ENCODE measurements around the gene HSH2D.
"Not testable (repeated sequence)": the region's sequence is repeated elsewhere in the genome, so short reads cannot be mapped to it uniquely, and the experiment has no call there.

Gene HSH2D

GRCh38 chr19:16115301-16116039 is 28.0 kb upstream of the HSH2D start:
- H3K4me1 ChIP-seq, result peaks cover 86 to 91% (median 89%) of the 10 kb centered on the region in 10 experiments
- H4K20me1 ChIP-seq, result peaks cover 0 to 66% (median 22%) of the 10 kb centered on the region in 11 experiments; a peak in 11 of 22 replicates
- H3K4me2 ChIP-seq, result peak overlapping the region; percentile 84 to 100 (median 92)
- no peaks in the 10 kb centered on the region for H3K9me3 ChIP-seq (replicated peaks in 1 of 11)
- H3K27me3 ChIP-seq, result no peaks in the 10 kb centered on the region
- peak overlapping the region; percentile 12 to 84 (median 72); a peak in 19 of 22 replicates for H3K9ac ChIP-seq
- no peak for TF ChIP-seq Cebpa-rat (IDR thresholded peaks at IDR 0.05)
- peak overlapping the region in 1 of 10 experiments; percentile 17; a peak in 2 of 20 replicates for H3K4me3 ChIP-seq
- H3K27ac ChIP-seq, result peak overlapping the region in 8 of 11 experiments; percentile 80 to 96 (median 90); a peak in 15 of 22 replicates
- peaks cover 15 to 61% (median 47%) of the 10 kb centered on the region in 11 experiments for H3K36me3 ChIP-seq

DNA sequence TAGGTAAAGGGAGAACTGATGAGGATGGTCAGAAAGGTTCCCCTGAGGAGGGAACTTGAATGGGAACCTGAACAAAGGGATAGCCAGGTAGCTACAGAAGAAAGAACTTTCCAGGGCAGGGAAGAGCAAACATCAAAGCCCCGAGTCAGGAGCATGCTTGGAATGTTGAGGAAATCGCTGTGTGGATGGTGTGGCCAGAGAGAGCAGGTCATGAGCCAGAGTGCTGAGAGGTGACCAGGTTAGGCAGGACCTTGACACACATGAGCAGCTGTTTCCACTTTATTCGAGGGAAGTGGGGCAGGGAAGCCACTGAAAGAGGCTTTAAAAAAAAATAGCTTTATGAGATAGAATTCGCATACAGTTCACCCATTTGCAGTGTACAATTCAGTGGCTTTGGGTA is 27.4 kb upstream of the HSH2D start:
- Histone ChIP-seq H3K9me3 (replicated peaks in 1 of 11) (no peaks in the 10 kb centered on the region), H3K4me1 (peaks cover 87 to 91% (median 89%) of the 10 kb centered on the region in 10 experiments), H3K4me2 (peak overlapping the region; percentile 84 to 100 (median 92)), H3K36me3 (peaks cover 20 to 67% (median 53%) of the 10 kb centered on the region in 11 experiments), H3K27ac (peak overlapping the region in 9 of 11 experiments; percentile 13 to 96 (median 90); a peak in 18 of 22 replicates), H3K4me3 (peak overlapping the region in 1 of 10 experiments; percentile 17; a peak in 1 of 20 replicates), H3K9ac (peak overlapping the region; percentile 15 to 84 (median 72); a peak in 19 of 22 replicates), H3K27me3 (no peaks in the 10 kb centered on the region), H4K20me1 (peaks cover 0 to 66% (median 22%) of the 10 kb centered on the region in 11 experiments; a peak in 11 of 22 replicates)
- TF ChIP-seq Cebpa-rat (IDR thresholded peaks at IDR 0.05), result no peak

DNA sequence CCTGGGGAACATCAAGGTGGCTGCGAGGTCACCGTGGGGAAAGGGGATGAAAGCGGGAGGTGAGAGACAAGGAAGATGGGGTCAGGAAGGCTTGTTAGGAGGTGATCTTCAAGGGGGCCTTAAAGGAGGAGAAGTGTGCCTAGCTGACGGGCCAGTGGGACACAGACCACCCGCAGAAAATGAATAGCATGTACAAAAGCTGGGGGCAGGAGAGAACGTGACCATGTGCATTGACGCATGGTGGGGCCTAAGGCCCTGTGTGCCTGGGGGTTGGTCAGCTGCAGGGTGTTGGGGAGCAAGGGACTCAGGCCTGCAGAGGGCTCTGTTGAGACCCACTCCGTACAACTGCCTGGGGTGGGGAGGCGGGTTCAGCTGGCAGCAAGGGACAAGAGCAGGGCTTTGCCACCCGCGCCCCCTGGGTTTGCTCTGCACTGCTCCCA is 25.9 kb upstream of the HSH2D start:
- Histone ChIP-seq H3K9ac (peak overlapping the region; percentile 59 to 84 (median 72); a peak in 21 of 22 replicates), H3K27ac (peak overlapping the region; percentile 57 to 96 (median 89); a peak in 21 of 22 replicates), H3K9me3 (replicated peaks in 1 of 11) (no peaks in the 10 kb centered on the region), H3K4me2 (peak overlapping the region; percentile 84 to 100 (median 92)), H3K4me1 (peaks cover 83 to 100% (median 92%) of the 10 kb centered on the region in 10 experiments), H4K20me1 (peaks cover 0 to 74% (median 20%) of the 10 kb centered on the region in 11 experiments; a peak in 11 of 22 replicates), H3K36me3 (peaks cover 36 to 82% (median 68%) of the 10 kb centered on the region in 11 experiments), H3K4me3 (peak overlapping the region in 8 of 10 experiments; percentile 5 to 48 (median 36); a peak in 13 of 20 replicates), H3K27me3 (no peaks in the 10 kb centered on the region)
- no peak for TF ChIP-seq Cebpa-rat (IDR thresholded peaks at IDR 0.05)

- no peaks in the 10 kb centered on the region for H3K27me3 ChIP-seq
- peaks cover 45 to 82% (median 68%) of the 10 kb centered on the region in 11 experiments for H3K36me3 ChIP-seq
- peak overlapping the region; percentile 5 to 48 (median 30); a peak in 16 of 20 replicates for H3K4me3 ChIP-seq
- no peak for TF ChIP-seq Cebpa-rat (IDR thresholded peaks at IDR 0.05)
- H3K4me2 ChIP-seq, result peak overlapping the region; percentile 84 to 100 (median 92)
- peaks cover 76 to 100% (median 92%) of the 10 kb centered on the region in 10 experiments for H3K4me1 ChIP-seq
- H3K9me3 ChIP-seq (replicated peaks in 1 of 11), result no peaks in the 10 kb centered on the region
- H3K9ac ChIP-seq, result peak overlapping the region; percentile 59 to 84 (median 72)
- peaks cover 0 to 65% (median 10%) of the 10 kb centered on the region in 11 experiments; a peak in 10 of 22 replicates for H4K20me1 ChIP-seq
- peak overlapping the region; percentile 57 to 96 (median 89) for H3K27ac ChIP-seq
Measured at GRCh38 chr19:16118489-16119033, 24.9 kb upstream of the HSH2D start.

DNA sequence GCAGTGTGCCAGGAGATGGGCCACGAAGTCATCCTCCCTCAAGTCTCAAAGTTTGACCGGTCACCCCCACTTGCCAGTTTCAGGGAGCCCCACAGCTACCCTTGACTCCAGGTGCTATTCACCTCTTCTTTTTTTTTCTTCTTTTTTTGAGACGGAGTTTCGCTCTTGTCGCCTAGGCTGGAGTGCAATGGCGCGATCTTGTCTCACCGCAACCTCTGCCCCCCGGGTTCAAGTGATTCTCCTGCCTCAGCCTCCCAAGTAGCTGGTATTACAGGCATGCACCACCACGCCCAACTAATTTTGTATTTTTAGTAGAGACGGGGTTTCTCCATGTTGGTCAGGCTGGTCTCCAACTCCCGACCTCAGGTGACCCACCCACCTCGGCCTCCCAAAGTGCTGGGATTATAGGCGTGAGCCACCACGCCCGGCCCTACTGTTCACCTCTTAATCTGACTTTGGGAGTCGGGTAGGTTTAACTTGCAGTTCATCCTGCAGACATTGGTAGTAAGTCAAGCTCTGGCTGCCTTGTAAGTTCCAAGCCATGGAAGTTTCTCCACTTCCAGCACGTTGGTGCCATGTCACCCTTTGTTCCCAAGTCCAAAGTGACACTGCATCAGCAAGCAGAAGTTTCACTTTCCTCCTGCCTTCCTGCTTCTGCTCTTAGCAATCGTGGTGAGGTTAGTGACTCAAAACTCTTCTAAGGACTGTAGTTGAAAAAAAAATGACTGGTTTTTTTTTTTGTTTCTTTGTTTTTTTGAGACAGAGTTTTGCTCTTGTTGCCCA is 24.2 kb upstream of the HSH2D start:
- Histone ChIP-seq H3K27ac (peak overlapping the region; percentile 71 to 96 (median 89)), H3K36me3 (peaks cover 52 to 82% (median 71%) of the 10 kb centered on the region in 11 experiments), H4K20me1 (peaks cover 0 to 58% (median 8%) of the 10 kb centered on the region in 11 experiments; a peak in 8 of 22 replicates), H3K4me1 (peaks cover 69 to 100% (median 92%) of the 10 kb centered on the region in 10 experiments), H3K4me3 (peak overlapping the region; percentile 0 to 40 (median 20); a peak in 11 of 20 replicates), H3K4me2 (peak overlapping the region; percentile 84 to 100 (median 92)), H3K9ac (peak overlapping the region; percentile 65 to 84 (median 72); a peak in 21 of 22 replicates)
- H3K27me3 ChIP-seq; H3K9me3 ChIP-seq (replicated peaks in 1 of 11): not testable (repeated sequence)

GRCh38 chr19:16121141-16121540 is 22.3 kb upstream of the HSH2D start:
- Histone ChIP-seq H3K27me3 (no peaks in the 10 kb centered on the region), H3K27ac (peak overlapping the region in 10 of 11 experiments; percentile 79 to 96 (median 90); a peak in 15 of 22 replicates), H3K9me3 (replicated peaks in 1 of 11) (no peaks in the 10 kb centered on the region), H3K4me3 (no peak overlapping the region), H3K36me3 (peaks cover 67 to 85% (median 78%) of the 10 kb centered on the region in 11 experiments), H3K9ac (peak overlapping the region in 6 of 11 experiments; percentile 10 to 84 (median 52); a peak in 3 of 22 replicates), H3K4me2 (peak overlapping the region in 8 of 11 experiments; percentile 84 to 100 (median 92); a peak in 9 of 22 replicates), H3K4me1 (peaks cover 53 to 100% (median 91%) of the 10 kb centered on the region in 10 experiments), H4K20me1 (peaks cover 0 to 46% (median under 1%) of the 10 kb centered on the region in 11 experiments; a peak in 8 of 22 replicates)
- TF ChIP-seq Cebpa-rat (IDR thresholded peaks at IDR 0.05), result no peak

- Histone ChIP-seq H3K27me3 (no peaks in the 10 kb centered on the region), H4K20me1 (peaks cover 0 to 42% (median 0%) of the 10 kb centered on the region in 11 experiments; a peak in 8 of 22 replicates), H3K9me3 (replicated peaks in 1 of 11) (no peaks in the 10 kb centered on the region), H3K4me2 (no peak overlapping the region; a peak in 1 of 22 replicates), H3K4me3 (no peak overlapping the region), H3K9ac (peak overlapping the region in 4 of 11 experiments; percentile 42 to 76 (median 48); a peak in 3 of 22 replicates), H3K36me3 (peaks cover 76 to 87% (median 81%) of the 10 kb centered on the region in 11 experiments), H3K4me1 (peaks cover 44 to 100% (median 85%) of the 10 kb centered on the region in 10 experiments), H3K27ac (peak overlapping the region in 8 of 11 experiments; percentile 56 to 96 (median 90); a peak in 12 of 22 replicates)
- no peak for TF ChIP-seq Cebpa-rat (IDR thresholded peaks at IDR 0.05)
Measured at GRCh38 chr19:16121967-16122366, 21.5 kb upstream of the HSH2D start.

- Histone ChIP-seq H3K27me3 (no peaks in the 10 kb centered on the region), H3K4me2 (peak overlapping the region in 1 of 11 experiments; percentile 14; a peak in 1 of 22 replicates), H3K9ac (peak overlapping the region in 4 of 11 experiments; percentile 30 to 57 (median 45); a peak in 5 of 22 replicates), H3K4me3 (no peak overlapping the region), H3K27ac (peak overlapping the region in 8 of 11 experiments; percentile 35 to 96 (median 66); a peak in 16 of 22 replicates), H4K20me1 (peaks cover 0 to 40% (median 0%) of the 10 kb centered on the region in 11 experiments; a peak in 6 of 22 replicates), H3K36me3 (peaks cover 99 to 100% (median 100%) of the 10 kb centered on the region in 11 experiments), H3K4me1 (peaks cover 14 to 100% (median 84%) of the 10 kb centered on the region in 10 experiments), H3K9me3 (replicated peaks in 1 of 11) (no peaks in the 10 kb centered on the region)
- TF ChIP-seq Cebpa-rat (IDR thresholded peaks at IDR 0.05), result no peak
Measured at GRCh38 chr19:16124953-16125352, 18.5 kb upstream of the HSH2D start.
